ENCODE results near the gene ZNF793.
A peak's percentile ranks its signal among the peaks of the same experiment; 100 is the strongest.

The ZNF793 gene

DNA sequence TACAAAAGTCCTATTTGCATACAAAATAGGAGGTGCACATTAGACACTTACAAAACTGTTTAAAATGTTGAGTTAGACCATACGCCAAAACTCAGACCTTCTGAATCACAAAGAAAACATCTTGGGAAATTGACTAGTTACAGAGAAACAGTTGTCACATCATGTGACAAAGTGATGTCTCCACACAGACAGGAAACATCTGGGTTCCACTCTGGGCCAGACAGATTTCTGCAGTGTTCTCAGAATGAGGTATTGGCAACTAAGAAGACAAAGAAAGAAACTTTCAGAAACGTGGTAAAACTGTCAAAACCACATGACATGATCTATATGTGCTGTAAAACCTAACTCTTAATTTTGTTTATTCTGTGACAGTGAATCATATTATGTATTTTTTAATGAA, 6.7 kb downstream of the ZNF793 start:
- no peak for DNase-seq (ENCODE audit: extremely low read depth, low read depth)
- TF ChIP-seq, protein P1, sequence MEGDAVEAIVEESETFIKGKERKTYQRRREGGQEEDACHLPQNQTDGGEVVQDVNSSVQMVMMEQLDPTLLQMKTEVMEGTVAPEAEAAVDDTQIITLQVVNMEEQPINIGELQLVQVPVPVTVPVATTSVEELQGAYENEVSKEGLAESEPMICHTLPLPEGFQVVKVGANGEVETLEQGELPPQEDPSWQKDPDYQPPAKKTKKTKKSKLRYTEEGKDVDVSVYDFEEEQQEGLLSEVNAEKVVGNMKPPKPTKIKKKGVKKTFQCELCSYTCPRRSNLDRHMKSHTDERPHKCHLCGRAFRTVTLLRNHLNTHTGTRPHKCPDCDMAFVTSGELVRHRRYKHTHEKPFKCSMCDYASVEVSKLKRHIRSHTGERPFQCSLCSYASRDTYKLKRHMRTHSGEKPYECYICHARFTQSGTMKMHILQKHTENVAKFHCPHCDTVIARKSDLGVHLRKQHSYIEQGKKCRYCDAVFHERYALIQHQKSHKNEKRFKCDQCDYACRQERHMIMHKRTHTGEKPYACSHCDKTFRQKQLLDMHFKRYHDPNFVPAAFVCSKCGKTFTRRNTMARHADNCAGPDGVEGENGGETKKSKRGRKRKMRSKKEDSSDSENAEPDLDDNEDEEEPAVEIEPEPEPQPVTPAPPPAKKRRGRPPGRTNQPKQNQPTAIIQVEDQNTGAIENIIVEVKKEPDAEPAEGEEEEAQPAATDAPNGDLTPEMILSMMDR (IDR thresholded peaks at IDR 0.05; ENCODE audit: low read depth, low read length): no peak

DNA sequence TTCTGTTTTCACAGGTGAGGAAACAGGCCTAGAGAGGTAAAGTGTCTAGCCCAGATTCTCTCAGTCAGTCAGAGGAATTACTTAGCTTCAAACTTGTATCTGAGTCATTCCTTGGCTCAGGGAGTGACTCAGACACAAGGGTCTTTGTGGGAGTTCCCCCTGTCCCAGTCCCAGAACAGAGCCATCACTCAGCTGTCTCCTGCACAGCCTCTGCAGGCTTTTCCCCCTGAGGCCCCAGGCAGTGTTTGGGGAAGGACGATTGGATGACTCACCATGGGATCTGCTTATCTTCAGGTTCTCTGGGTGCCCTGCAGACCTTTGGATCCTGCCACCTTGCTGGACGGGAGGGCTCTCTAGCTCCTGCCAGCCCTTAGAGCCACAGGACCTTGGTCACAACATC, 13.2 kb downstream of the ZNF793 start:
- DNase-seq (ENCODE audit: extremely low read depth, low read depth): no peak
- TF ChIP-seq, protein P1 (IDR thresholded peaks at IDR 0.05; ENCODE audit: low read depth, low read length): no peak

DNA sequence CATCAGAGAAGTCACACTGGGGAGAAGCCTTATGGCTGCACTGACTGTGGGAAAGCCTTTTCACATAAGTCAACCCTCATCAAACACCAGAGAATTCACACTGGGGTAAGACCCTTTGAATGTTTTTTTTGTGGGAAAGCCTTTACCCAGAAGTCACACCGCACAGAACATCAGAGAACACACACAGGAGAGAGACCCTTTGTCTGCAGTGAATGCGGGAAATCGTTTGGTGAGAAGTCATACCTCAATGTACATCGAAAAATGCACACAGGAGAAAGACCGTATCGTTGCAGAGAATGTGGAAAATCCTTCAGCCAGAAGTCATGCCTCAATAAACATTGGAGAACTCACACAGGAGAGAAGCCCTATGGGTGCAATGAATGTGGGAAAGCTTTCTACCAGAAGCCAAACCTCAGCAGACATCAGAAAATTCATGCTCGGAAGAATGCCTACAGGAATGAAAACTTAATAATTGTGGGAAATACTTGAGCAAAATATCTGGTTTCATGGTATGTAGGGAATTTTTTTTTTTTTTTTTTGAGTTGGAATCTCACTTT, 30.7 kb downstream of the ZNF793 start:
- TF ChIP-seq, protein P1 (IDR thresholded peaks at IDR 0.05; ENCODE audit: low read depth, low read length): no peak
- DNase-seq (ENCODE audit: extremely low read depth, low read depth): no peak

DNA sequence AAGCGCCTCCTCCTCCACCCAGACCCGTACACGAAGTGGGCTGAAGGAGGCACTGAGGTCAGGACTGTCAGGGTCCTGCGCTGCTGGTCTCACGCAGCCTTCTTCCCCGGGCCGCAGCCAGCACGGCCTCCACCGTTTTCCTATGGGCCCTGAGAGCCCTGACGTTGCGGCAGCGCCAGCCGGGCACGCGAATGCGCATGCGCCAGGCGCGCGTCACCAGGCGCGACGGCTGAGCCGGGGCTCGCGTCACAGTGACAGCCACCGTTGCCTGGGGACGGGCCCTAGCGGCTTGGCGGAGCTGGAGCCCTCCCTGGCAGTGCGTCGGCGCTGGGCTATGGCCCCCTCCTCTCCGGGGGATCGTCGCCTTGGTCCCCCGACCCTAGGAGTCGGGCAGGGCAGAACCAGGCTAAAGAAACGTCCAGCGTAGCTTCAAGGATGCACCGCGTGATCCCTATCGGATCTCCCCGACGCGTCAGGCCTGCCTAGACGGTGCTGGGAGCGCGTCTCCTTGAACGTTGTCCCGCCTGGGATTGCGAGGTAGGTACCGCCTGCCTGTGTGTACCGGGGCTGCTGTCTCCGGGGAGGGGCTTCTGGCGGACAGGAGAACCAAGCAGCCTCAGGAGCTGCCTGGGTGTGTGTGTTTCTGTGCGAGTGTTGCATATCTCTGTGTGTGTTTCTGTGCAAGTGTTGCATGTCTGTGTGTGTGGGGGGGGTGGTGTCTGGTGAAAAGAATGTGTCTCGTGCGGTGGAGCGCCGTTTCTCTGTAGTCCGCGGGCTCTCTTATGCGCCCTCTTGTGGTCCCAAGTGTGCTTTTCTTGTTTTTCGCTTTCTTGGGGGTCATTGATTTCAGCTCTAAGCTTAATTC, 44.6 kb downstream of the ZNF793 start:
- DNase-seq (ENCODE audit: extremely low read depth, low read depth): peak; percentile 15
- TF ChIP-seq, protein P1 (IDR thresholded peaks at IDR 0.05; ENCODE audit: low read depth, low read length): peak; percentile 45

DNA sequence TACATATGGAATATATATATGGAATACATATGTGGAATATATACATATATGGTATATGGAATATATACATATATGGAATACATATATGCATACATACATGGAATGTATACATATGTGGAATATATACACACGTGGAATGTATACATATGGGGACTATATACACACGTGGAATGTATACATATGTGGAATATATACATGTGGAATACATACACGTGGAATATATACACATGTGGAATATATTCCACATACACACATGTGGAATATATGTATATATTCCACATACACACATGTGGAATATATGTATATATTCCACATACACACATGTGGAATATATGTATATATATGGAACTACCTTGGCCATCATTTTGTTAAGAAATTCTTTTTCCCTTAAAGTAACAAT, 56.8 kb downstream of the ZNF793 start:
- no peak for DNase-seq (ENCODE audit: extremely low read depth, low read depth)
- TF ChIP-seq, protein P1 (IDR thresholded peaks at IDR 0.05; ENCODE audit: low read depth, low read length): no peak

DNA sequence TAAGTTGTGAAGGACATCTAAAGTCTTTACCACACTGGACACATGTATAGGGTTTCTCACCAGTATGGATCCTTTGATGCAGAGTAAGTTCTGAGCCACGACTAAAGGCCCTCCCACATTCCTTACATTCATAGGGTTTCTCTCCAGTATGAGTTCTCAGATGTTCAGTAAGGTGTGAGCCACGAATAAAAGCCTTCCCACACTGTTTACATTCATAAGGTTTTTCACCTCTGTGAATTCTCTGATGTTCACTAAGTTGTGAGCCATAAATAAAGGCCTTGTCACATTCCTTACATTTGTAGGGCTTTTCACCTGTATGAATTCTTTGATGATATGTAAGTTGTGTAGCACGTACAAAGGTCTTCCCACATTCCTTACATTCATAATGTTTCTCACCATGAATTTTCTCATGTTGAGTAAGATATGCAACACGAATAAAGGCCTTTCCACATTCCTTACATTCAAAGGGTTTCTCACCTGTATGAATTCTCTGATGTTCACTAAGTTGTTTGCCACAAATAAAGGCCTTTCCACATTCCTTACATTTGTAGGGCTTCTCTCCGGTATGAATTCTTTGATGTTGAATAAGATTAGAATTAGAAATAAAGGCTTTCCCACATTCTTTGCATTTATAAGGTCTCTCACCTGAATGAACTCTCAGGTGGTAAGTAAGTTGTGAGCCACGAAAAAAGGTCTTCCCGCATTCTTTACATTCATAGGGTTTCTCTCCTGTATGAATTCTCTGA, 58.1 kb downstream of the ZNF793 start:
- TF ChIP-seq, protein P1 (IDR thresholded peaks at IDR 0.05; ENCODE audit: low read depth, low read length): no peak
- DNase-seq (ENCODE audit: extremely low read depth, low read depth): no peak

DNA sequence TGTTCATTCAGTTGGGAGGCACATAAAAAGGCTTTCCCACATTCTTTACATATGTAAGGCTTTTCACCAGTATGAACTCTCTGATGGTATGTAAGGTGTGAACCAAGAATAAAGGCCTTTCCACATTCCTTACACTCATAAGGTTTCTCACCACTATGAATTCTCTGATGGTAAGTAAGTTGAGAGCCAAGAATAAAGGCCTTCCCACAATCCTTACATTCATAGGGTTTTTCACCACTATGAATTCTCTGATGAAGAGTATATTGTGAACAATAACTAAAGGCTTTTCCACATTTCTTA, 58.6 kb downstream of the ZNF793 start:
- TF ChIP-seq, protein P1 (IDR thresholded peaks at IDR 0.05; ENCODE audit: low read depth, low read length): no peak
- no peak for DNase-seq (ENCODE audit: extremely low read depth, low read depth)
